HG03108 (cell line): Measurements from ENCODE around the gene MMP11.

Experiments
- ATAC-seq: cut with Tn5 transposase; IDR thresholded peaks from one replicate; pipeline ENCODE4 v1.9.1; 2021; ENCODE audit warnings: moderate library complexity; ENCODE audit not compliant: unreplicated experiment

Gene MMP11

GRCh38 chr22:23827351-23827995, 54.8 kb downstream of the MMP11 start:
- ATAC-seq, result no peak

GRCh38 chr22:23828800-23829680, 56.4 kb downstream of the MMP11 start:
- no peak for ATAC-seq

GRCh38 chr22:23829845-23830372, 57.3 kb downstream of the MMP11 start:
- ATAC-seq, result no peak

GRCh38 chr22:23831261-23831660, 58.6 kb downstream of the MMP11 start:
- ATAC-seq, result no peak

GRCh38 chr22:23831781-23832180, 59.1 kb downstream of the MMP11 start:
- no peak for ATAC-seq

- no peak for ATAC-seq
Observed at GRCh38 chr22:23832226-23833016, 59.8 kb downstream of the MMP11 start.

GRCh38 chr22:23833017-23833751, 60.5 kb downstream of the MMP11 start:
- no peak for ATAC-seq
